Measurements from ENCODE around the gene GRID2IP.

GRID2IP gene

GRCh38 chr7:6487184-6487545, 64.1 kb downstream of the GRID2IP start:
- DNase-seq (ENCODE audit: low read depth in 2 of 2) = no peak
- TF ChIP-seq, protein P1, sequence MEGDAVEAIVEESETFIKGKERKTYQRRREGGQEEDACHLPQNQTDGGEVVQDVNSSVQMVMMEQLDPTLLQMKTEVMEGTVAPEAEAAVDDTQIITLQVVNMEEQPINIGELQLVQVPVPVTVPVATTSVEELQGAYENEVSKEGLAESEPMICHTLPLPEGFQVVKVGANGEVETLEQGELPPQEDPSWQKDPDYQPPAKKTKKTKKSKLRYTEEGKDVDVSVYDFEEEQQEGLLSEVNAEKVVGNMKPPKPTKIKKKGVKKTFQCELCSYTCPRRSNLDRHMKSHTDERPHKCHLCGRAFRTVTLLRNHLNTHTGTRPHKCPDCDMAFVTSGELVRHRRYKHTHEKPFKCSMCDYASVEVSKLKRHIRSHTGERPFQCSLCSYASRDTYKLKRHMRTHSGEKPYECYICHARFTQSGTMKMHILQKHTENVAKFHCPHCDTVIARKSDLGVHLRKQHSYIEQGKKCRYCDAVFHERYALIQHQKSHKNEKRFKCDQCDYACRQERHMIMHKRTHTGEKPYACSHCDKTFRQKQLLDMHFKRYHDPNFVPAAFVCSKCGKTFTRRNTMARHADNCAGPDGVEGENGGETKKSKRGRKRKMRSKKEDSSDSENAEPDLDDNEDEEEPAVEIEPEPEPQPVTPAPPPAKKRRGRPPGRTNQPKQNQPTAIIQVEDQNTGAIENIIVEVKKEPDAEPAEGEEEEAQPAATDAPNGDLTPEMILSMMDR (IDR thresholded peaks at IDR 0.05; ENCODE audit: low read depth, low read length) = no peak
- no peak overlapping the region for H3K4me3 ChIP-seq (replicated peaks in 1 of 2; ENCODE audit: low read depth in 2 of 2, low read length in 2 of 2)

DNA sequence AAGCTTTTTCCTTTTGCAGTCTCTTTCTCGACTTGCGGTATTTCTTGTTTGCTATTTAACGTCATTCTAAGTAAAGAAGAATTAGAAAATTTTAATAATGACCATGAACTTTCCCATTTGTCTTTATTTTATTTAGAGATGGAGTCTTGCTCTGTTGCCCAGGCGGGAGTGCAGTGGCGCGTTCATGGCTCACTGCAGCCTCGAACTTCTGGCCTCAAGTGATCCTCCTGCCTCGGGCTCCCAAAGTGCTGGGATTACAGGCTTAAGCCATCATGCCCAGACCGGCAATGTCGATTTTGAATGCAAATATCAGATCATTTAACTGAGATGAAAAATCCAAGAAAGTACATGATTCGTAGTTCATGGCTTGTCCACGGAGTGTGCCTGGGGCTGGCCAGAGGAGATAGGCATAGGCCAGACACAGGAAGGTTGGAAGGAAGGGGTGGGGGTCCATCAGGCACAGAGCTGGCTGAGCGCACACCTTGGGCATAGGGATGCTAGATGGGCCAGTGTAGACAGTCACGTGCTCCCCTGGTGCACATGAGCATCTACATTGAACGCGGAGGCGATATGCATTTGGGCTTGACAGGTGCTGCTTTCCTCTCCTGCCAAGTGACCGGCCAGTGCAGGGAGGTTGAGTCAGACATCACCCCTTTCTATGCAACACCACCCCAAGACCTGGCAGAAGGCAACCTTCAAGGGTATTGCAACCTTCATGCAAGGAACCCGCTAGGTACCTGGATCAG, 64.7 kb downstream of the GRID2IP start:
- TF ChIP-seq, protein P1 (IDR thresholded peaks at IDR 0.05; ENCODE audit: low read depth, low read length) = no peak
- DNase-seq (ENCODE audit: low read depth in 2 of 2) = no peak
- H3K4me3 ChIP-seq (replicated peaks in 1 of 2; ENCODE audit: low read depth in 2 of 2, low read length in 2 of 2) = no peak overlapping the region

DNA sequence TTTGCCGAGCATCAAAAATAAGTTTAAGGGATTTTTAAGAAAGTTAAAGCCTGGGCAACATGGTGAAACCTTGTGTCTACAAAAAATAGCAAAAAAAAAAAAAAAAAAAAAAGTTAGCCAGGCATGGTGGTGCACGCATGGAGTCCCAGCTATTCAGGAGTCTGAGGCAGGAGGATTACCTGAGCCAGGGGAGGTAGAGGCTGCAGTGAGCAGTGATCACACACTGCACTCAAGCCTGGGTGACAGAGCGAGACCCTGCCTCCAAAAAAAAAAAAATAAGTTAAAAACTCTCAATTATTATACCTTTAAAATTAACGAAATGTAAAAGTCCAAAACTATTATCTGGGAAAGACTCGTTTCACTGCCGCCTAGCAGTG, 68.5 kb downstream of the GRID2IP start:
- H3K4me3 ChIP-seq (replicated peaks in 1 of 2; ENCODE audit: low read depth in 2 of 2, low read length in 2 of 2) = peak overlapping the region; percentile 91 to 97
- no peak for DNase-seq (ENCODE audit: low read depth in 2 of 2)
- TF ChIP-seq, protein P1 (IDR thresholded peaks at IDR 0.05; ENCODE audit: low read depth, low read length) = no peak

GRCh38 chr7:6482307-6482706, 69.0 kb downstream of the GRID2IP start:
- TF ChIP-seq, protein P1 (IDR thresholded peaks at IDR 0.05; ENCODE audit: low read depth, low read length) = no peak
- H3K4me3 ChIP-seq (replicated peaks in 1 of 2; ENCODE audit: low read depth in 2 of 2, low read length in 2 of 2) = peak overlapping the region; percentile 91 to 97
- no peak for DNase-seq (ENCODE audit: low read depth in 2 of 2)

DNA sequence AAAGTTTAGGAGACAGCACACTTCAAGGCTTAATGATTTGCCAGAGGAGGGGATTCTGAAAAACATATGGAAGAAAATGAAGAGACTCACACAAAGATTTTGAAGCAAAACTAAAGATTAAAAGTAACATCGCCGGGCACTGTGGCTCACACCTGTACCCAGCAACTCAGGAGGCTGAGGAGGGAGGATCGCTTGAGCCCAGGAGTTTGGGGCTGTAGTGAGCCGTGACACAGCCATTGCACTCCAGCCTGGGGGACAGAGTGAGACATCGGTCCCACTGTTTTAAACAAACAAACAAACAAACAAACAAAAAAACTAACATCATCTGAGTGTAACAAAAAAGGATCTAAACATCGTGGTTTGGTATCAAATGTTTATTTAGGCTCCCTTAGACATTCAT, 69.8 kb downstream of the GRID2IP start:
- TF ChIP-seq, protein P1 (IDR thresholded peaks at IDR 0.05; ENCODE audit: low read depth, low read length) = no peak
- peak overlapping the region in 1 of 2 donors; percentile 38 for H3K4me3 ChIP-seq (replicated peaks in 1 of 2; ENCODE audit: low read depth in 2 of 2, low read length in 2 of 2)
- no peak for DNase-seq (ENCODE audit: low read depth in 2 of 2)

DNA sequence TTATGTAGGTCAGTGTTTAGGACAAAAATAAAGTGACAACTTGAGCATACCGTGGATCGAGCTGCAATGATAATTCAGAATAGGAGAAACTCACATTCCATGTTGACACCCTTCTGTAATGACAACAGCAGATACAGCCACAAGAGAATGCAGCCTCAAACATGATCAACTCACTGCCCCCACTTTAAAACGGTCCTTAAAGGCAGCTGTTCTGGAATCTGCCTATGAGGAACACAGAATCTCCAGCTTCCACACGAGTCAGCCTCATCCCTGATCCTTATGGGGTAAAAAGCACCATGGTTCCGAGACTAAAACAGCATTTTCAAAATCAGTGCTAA, 71.0 kb downstream of the GRID2IP start:
- TF ChIP-seq, protein P1 (IDR thresholded peaks at IDR 0.05; ENCODE audit: low read depth, low read length) = no peak
- peak overlapping the region in 1 of 2 donors; percentile 33 for H3K4me3 ChIP-seq (replicated peaks in 1 of 2; ENCODE audit: low read depth in 2 of 2, low read length in 2 of 2)
- no peak for DNase-seq (ENCODE audit: low read depth in 2 of 2)

GRCh38 chr7:6479067-6479466, 72.2 kb downstream of the GRID2IP start:
- DNase-seq (ENCODE audit: low read depth in 2 of 2) = no peak
- TF ChIP-seq, protein P1 (IDR thresholded peaks at IDR 0.05; ENCODE audit: low read depth, low read length) = no peak
- no peak overlapping the region for H3K4me3 ChIP-seq (replicated peaks in 1 of 2; ENCODE audit: low read depth in 2 of 2, low read length in 2 of 2)

All from cardiac fibroblast (primary cell).